Erythroblast (primary cell): Measurements from ENCODE around the gene MYLK.

Experiments used
- GATA1 ChIP-seq: IDR thresholded peaks from 2 replicates; pipeline ENCODE4 v1.6.1; 2011; ENCODE audit warnings: low read depth, mild to moderate bottlenecking, control low read depth, low read length, moderate library complexity
- POLR2A ChIP-seq: IDR thresholded peaks from 2 replicates; pipeline ENCODE4 v1.6.1; 2011; ENCODE audit warnings: mild to moderate bottlenecking, low read length

GRCh38 chr3:123862152-123862551 lies 22.0 kb downstream of the MYLK start:
- TF ChIP-seq GATA1 (no peak), POLR2A (no peak)
